ENCODE data around the gene NOP56. TPM values are rescaled to one million over a fixed set of nuclear protein-coding genes. Genes with fewer than 3 reads are reported as not detected.
A peak's percentile ranks its signal among the peaks of the same experiment; 100 is the strongest.

Gene NOP56
- total RNA-seq, 1 experiment from 2014 or later: 582 TPM

DNA sequence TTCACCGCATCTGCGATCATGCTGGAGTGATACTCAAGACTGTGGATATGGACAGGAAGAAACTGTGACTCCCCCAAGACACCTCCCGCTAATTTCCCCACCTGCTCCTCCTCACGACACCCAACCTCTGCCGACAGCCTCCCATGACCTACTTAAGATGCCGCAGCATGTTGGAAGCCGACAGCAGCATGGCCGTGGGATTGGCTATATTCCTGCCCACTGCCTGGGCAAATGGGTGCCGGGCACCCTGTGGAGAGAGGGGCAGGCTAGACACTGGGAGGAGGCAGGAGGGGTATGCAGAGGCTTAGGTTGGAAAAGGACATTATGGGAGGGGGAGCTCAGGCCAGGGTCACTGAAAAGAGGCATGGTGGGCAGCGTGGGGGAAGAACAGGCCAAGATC is 7.1 kb downstream of the NOP56 start:
- H4K20me1 ChIP-seq (ENCODE audit: insufficient read depth): peaks cover 34% of the 10 kb centered on the region; the same call in 1 of the 2 replicates
- intact Hi-C loops (cut with micrococcal nuclease): no loop called here
- TF ChIP-seq ZNF274 (IDR thresholded peaks at IDR 0.05; ENCODE audit: low read depth, low read length): no peak
- TF ChIP-seq, protein P1, sequence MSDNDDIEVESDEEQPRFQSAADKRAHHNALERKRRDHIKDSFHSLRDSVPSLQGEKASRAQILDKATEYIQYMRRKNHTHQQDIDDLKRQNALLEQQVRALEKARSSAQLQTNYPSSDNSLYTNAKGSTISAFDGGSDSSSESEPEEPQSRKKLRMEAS (IDR thresholded peaks at IDR 0.05): no peak
- ChIA-PET CTCF (no interaction called here), POLR2A (no interaction called here), RAD21 (ENCODE audit: low non-redundant PET in 1 of 2, low total read pairs in 2 of 2, uncharacterized antibody in 2 of 2, unreplicated experiment in 2 of 2) (no interaction called here)
- H3K27ac ChIP-seq (ENCODE audit: low read depth, low read length): no peak overlapping the region
- H3K4me2 ChIP-seq (ENCODE audit: low read length): no peak overlapping the region
- H3K9me3 ChIP-seq (ENCODE audit: control insufficient read depth in 1 of 2, insufficient read depth in 1 of 2, low read depth in 1 of 2, low read length in 2 of 2): no peaks in the 10 kb centered on the region
- ATAC-seq: no peak
- H3K4me3 ChIP-seq (replicated peaks in 1 of 2; ENCODE audit: low read depth in 1 of 2, low read length in 2 of 2): no peak overlapping the region
- H3K9ac ChIP-seq (ENCODE audit: low read length): no peak overlapping the region
- H3K79me2 ChIP-seq (ENCODE audit: insufficient read depth, low read length): peaks cover 65% of the 10 kb centered on the region
- H3K27me3 ChIP-seq (ENCODE audit: insufficient read depth, low read length): no peaks in the 10 kb centered on the region
- H2AFZ ChIP-seq (ENCODE audit: low read depth, low read length, poor library complexity, severe bottlenecking): no peak overlapping the region
- peaks cover 44 to 63% of the 10 kb centered on the region in 2 experiments for H3K36me3 ChIP-seq (ENCODE audit: control insufficient read depth in 1 of 2, insufficient read depth in 2 of 2, low read length in 2 of 2)
- no peak for DNase-seq (ENCODE audit: low read depth, low spot score)
- H3K4me1 ChIP-seq (ENCODE audit: control insufficient read depth in 1 of 2, insufficient read depth in 2 of 2, low read length in 2 of 2): peaks cover 5 to 15% of the 10 kb centered on the region in 2 experiments
- no peaks in the 10 kb centered on the region for H3K9me2 ChIP-seq (ENCODE audit: insufficient read depth)
- no TSS peak for BruUV-seq (replicated peaks)

GRCh38 chr20:2663364-2663886 is 11.0 kb downstream of the NOP56 start:
- Histone ChIP-seq H3K4me1 (ENCODE audit: control insufficient read depth in 1 of 2, insufficient read depth in 2 of 2, low read length in 2 of 2) (peaks cover 5 to 14% of the 10 kb centered on the region in 2 experiments), H3K9me3 (ENCODE audit: control insufficient read depth in 1 of 2, insufficient read depth in 1 of 2, low read depth in 1 of 2, low read length in 2 of 2) (no peaks in the 10 kb centered on the region), H3K4me3 (replicated peaks in 1 of 2; ENCODE audit: low read depth in 1 of 2, low read length in 2 of 2) (peak overlapping the region; percentile 74 to 100), H4K20me1 (ENCODE audit: insufficient read depth) (peaks cover 5% of the 10 kb centered on the region; the same call in 1 of the 2 replicates), H3K4me2 (ENCODE audit: low read length) (peak overlapping the region; percentile 92), H2AFZ (ENCODE audit: low read depth, low read length, poor library complexity, severe bottlenecking) (no peak overlapping the region), H3K36me3 (ENCODE audit: control insufficient read depth in 1 of 2, insufficient read depth in 2 of 2, low read length in 2 of 2) (peaks cover 9 to 27% of the 10 kb centered on the region in 2 experiments; a peak in 3 of 4 replicates), H3K27me3 (ENCODE audit: insufficient read depth, low read length) (no peaks in the 10 kb centered on the region), H3K79me2 (ENCODE audit: insufficient read depth, low read length) (peaks cover 33% of the 10 kb centered on the region), H3K27ac (ENCODE audit: low read depth, low read length) (peak overlapping the region; percentile 63; the same call in 1 of the 2 replicates), H3K9me2 (ENCODE audit: insufficient read depth) (no peaks in the 10 kb centered on the region), H3K9ac (ENCODE audit: low read length) (peak overlapping the region; percentile 97)
- TF ChIP-seq POLR2AphosphoS5 (IDR thresholded peaks at IDR 0.05; ENCODE audit: low read depth, low read length): no peak
- no peak for TF ChIP-seq ZNF274 (IDR thresholded peaks at IDR 0.05; ENCODE audit: low read depth, low read length)
- no peak for TF ChIP-seq JUND (IDR thresholded peaks at IDR 0.05)
- no peak for TF ChIP-seq POLR2A (IDR thresholded peaks at IDR 0.05; ENCODE audit: borderline replicate concordance, extremely low read depth, insufficient read depth, insufficient read length)
- no peak for TF ChIP-seq CEBPB (IDR thresholded peaks at IDR 0.05; ENCODE audit: low read depth)
- no peak for TF ChIP-seq CBX3 (IDR thresholded peaks at IDR 0.05; ENCODE audit: low read depth)
- TF ChIP-seq, protein P1 (IDR thresholded peaks at IDR 0.05): no peak
- TF ChIP-seq ZFX (IDR thresholded peaks at IDR 0.05): no peak
- TF ChIP-seq ELF1 (IDR thresholded peaks at IDR 0.05; ENCODE audit: borderline replicate concordance, low read depth): no peak
- no peak for TF ChIP-seq SIN3A (IDR thresholded peaks at IDR 0.05; ENCODE audit: low read depth)
- TF ChIP-seq TCF7L2 (IDR thresholded peaks at IDR 0.05; ENCODE audit: borderline replicate concordance, extremely low read depth, insufficient read depth, insufficient read length): no peak
- no peak for TF ChIP-seq CTCF (IDR thresholded peaks at IDR 0.05 in 2 of 3, conservative IDR thresholded peaks at IDR 0.05 in 1 of 3; ENCODE audit: borderline replicate concordance in 1 of 3, insufficient read depth in 1 of 3, low read depth in 2 of 3, low read length in 2 of 3)
- intact Hi-C loops (cut with micrococcal nuclease): no loop called here
- ChIA-PET POLR2A (interaction anchor here (0.9 to 2.5 kb wide), 2 partner anchors 8 to 11 kb away, joined by 4 to 28 read pairs; partner anchors contain the start of gene NOP56), CTCF (no interaction called here), RAD21 (ENCODE audit: low non-redundant PET in 1 of 2, low total read pairs in 2 of 2, uncharacterized antibody in 2 of 2, unreplicated experiment in 2 of 2) (no interaction called here)
- peak; percentile 8; the same call in 1 of the 2 replicates for ATAC-seq
- DNase-seq (ENCODE audit: low read depth, low spot score): no peak
- TSS peak; percentile 51 for BruUV-seq (replicated peaks)
